Astrocyte (in vitro differentiated cells and primary cell): ENCODE results near the gene GPATCH11. TPM values are rescaled to one million over a fixed set of nuclear protein-coding genes. Genes with fewer than 3 reads are reported as not detected.
A peak's percentile ranks its signal among the peaks of the same experiment; 100 is the strongest.

Experiments used
- DNase-seq: peaks from one replicate; pipeline ENCODE4 v3.0.0-alpha.2; 2010; ENCODE audit warnings: low read depth
- FAIRE-seq: peaks from 2 replicates; lab custom pipeline; 2011; peaks lifted over from hg19 to GRCh38; lab: Jason Lieb, UNC
- H2AFZ ChIP-seq: 2 replicates; pipeline ENCODE4 v1.6.0; 2012; ENCODE audit warnings: low read depth, low read length, inconsistent platforms
- H3K27ac ChIP-seq: 2 replicates; pipeline ENCODE4 v1.5.1; 2011; ENCODE audit warnings: low read depth, low read length, inconsistent platforms
- H3K27me3 ChIP-seq: 2 replicates; pipeline ENCODE4 v1.6.0; 2011; ENCODE audit warnings: low read length, inconsistent platforms; ENCODE audit not compliant: insufficient read depth
- H3K36me3 ChIP-seq: 2 replicates; pipeline ENCODE4 v1.5.1; 2011; ENCODE audit warnings: low read length, inconsistent platforms; ENCODE audit not compliant: insufficient read depth
- H3K4me1 ChIP-seq: 2 replicates; pipeline ENCODE4 v1.5.1; 2011; ENCODE audit warnings: low read length, inconsistent platforms; ENCODE audit not compliant: insufficient read depth
- H3K4me2 ChIP-seq: 2 replicates; pipeline ENCODE4 v1.6.0; 2012; ENCODE audit warnings: low read length, inconsistent platforms
- H3K4me3 ChIP-seq: 2 replicates; pipeline ENCODE4 v1.5.1; 2011; ENCODE audit warnings: low read depth, mild to moderate bottlenecking, low read length, inconsistent platforms; ENCODE audit not compliant: insufficient read depth
- H3K79me2 ChIP-seq: 2 replicates; pipeline ENCODE4 v1.6.0; 2012; ENCODE audit warnings: mild to moderate bottlenecking, low read length, inconsistent platforms; ENCODE audit not compliant: insufficient read depth
- H3K9ac ChIP-seq: 2 replicates; pipeline ENCODE4 v1.6.0; 2012; ENCODE audit warnings: mild to moderate bottlenecking, low read length, inconsistent platforms
- H3K9me3 ChIP-seq: 2 replicates; pipeline ENCODE4 v1.5.1; 2012; ENCODE audit warnings: low read depth, mild to moderate bottlenecking, low read length, inconsistent platforms; ENCODE audit not compliant: insufficient read depth
- H4K20me1 ChIP-seq: 2 replicates; pipeline ENCODE4 v1.6.0; 2012; ENCODE audit warnings: low read length, inconsistent platforms; ENCODE audit not compliant: insufficient read depth
- H3K27ac Mint-ChIP-seq: one replicate; pipeline ENCODE4 v1.8.0; 2021; ENCODE audit warnings: mild to moderate bottlenecking, mixed read lengths; ENCODE audit not compliant: unreplicated experiment
- H3K27me3 Mint-ChIP-seq: one replicate; pipeline ENCODE4 v1.8.0; 2021; ENCODE audit warnings: low read depth, mixed read lengths; ENCODE audit not compliant: unreplicated experiment
- H3K36me3 Mint-ChIP-seq: one replicate; pipeline ENCODE4 v1.8.0; 2021; ENCODE audit warnings: low read depth, mixed read lengths; ENCODE audit not compliant: unreplicated experiment
- H3K4me1 Mint-ChIP-seq: one replicate; pipeline ENCODE4 v1.8.0; 2021; ENCODE audit warnings: low read depth, mixed read lengths; ENCODE audit not compliant: unreplicated experiment
- H3K4me3 Mint-ChIP-seq: one replicate; pipeline ENCODE4 v1.8.0; 2021; ENCODE audit warnings: mild to moderate bottlenecking, moderate library complexity, mixed read lengths; ENCODE audit not compliant: unreplicated experiment
- H3K9me3 Mint-ChIP-seq: one replicate; pipeline ENCODE4 v1.8.0; 2021; ENCODE audit warnings: mild to moderate bottlenecking, mixed read lengths; ENCODE audit not compliant: unreplicated experiment
- CTCF ChIP-seq: IDR thresholded peaks from 2 replicates; pipeline ENCODE4 v1.5.1; 2011; ENCODE audit warnings: low read depth, mild to moderate bottlenecking, inconsistent platforms, low read length, moderate library complexity; ENCODE audit not compliant: insufficient read depth
- EZH2 ChIP-seq: IDR thresholded peaks from 2 replicates; pipeline ENCODE4 v1.6.1; 2012; ENCODE audit warnings: mild to moderate bottlenecking, low read length, inconsistent platforms; ENCODE audit not compliant: insufficient read depth
- total RNA-seq: library from RNA; stranded (reverse); gene quantifications from 2 replicates; pipeline ENCODE4 v1.2.1, GENCODE V29; 2021

The GPATCH11 gene
- total RNA-seq, 1 donor from 2014 or later, result 5.7 TPM

GRCh38 chr2:37111958-37112357 lies 27.6 kb downstream of the GPATCH11 start:
- FAIRE-seq (no peak), DNase-seq (no peak)
- Histone ChIP-seq H3K9ac (no peak overlapping the region), H4K20me1 (no peaks in the 10 kb centered on the region), H2AFZ (no peak overlapping the region), H3K79me2 (no peaks in the 10 kb centered on the region), H3K27me3 (no peaks in the 10 kb centered on the region), H3K36me3 (peaks cover 25% of the 10 kb centered on the region), H3K4me1 (no peaks in the 10 kb centered on the region), H3K4me3 (no peak overlapping the region), H3K4me2 (no peak overlapping the region), H3K27ac (no peak overlapping the region), H3K9me3 (no peaks in the 10 kb centered on the region)
- Mint-ChIP-seq H3K9me3 (no peaks in the 10 kb centered on the region), H3K36me3 (peaks cover 31% of the 10 kb centered on the region), H3K4me3 (no peak overlapping the region), H3K27ac (no peak overlapping the region), H3K4me1 (peaks cover 17% of the 10 kb centered on the region), H3K27me3 (no peaks in the 10 kb centered on the region)
- no peak for TF ChIP-seq EZH2
- no peak for TF ChIP-seq CTCF

DNA sequence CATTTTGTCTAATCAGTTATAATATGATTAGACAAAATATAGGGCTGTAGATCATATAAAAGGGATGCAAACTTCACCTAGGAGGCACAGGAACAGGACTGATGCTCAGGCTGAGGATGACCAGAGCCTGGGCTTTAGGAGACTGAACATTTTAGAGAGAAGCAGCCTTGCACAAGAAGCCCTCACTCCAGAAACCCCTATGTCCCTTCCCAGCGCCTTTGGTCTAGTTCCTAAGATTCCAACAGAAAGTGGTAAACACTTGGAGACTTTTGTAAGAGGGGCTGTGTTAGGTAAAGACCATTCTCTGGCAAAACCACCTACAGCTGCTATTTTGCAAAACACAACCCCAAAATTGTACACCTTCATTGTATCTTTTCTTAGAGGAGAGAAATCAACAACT lies 33.2 kb downstream of the GPATCH11 start:
- Histone ChIP-seq H4K20me1 (no peaks in the 10 kb centered on the region), H3K27me3 (no peaks in the 10 kb centered on the region), H3K79me2 (no peaks in the 10 kb centered on the region), H3K4me3 (no peak overlapping the region), H3K27ac (no peak overlapping the region), H3K4me1 (no peaks in the 10 kb centered on the region), H3K9ac (no peak overlapping the region), H2AFZ (no peak overlapping the region), H3K4me2 (no peak overlapping the region), H3K9me3 (no peaks in the 10 kb centered on the region), H3K36me3 (peaks cover 13% of the 10 kb centered on the region)
- H3K27ac Mint-ChIP-seq, result no peak overlapping the region
- no peaks in the 10 kb centered on the region for H3K9me3 Mint-ChIP-seq
- H3K36me3 Mint-ChIP-seq, result peaks cover 19% of the 10 kb centered on the region
- H3K4me1 Mint-ChIP-seq, result peaks cover 9% of the 10 kb centered on the region
- DNase-seq (no peak), FAIRE-seq (no peak)
- no peaks in the 10 kb centered on the region for H3K27me3 Mint-ChIP-seq
- H3K4me3 Mint-ChIP-seq, result no peak overlapping the region
- no peak for TF ChIP-seq CTCF
- TF ChIP-seq EZH2, result no peak

GRCh38 chr2:37119157-37119556 lies 34.8 kb downstream of the GPATCH11 start:
- TF ChIP-seq CTCF (no peak), EZH2 (no peak)
- H3K9me3 ChIP-seq, result no peaks in the 10 kb centered on the region
- Mint-ChIP-seq H3K27ac (peak overlapping the region; percentile 41), H3K4me3 (no peak overlapping the region), H3K4me1 (peaks cover 9% of the 10 kb centered on the region), H3K9me3 (no peaks in the 10 kb centered on the region), H3K27me3 (no peaks in the 10 kb centered on the region), H3K36me3 (peaks cover 20% of the 10 kb centered on the region)
- DNase-seq, result no peak
- no peaks in the 10 kb centered on the region for H3K4me1 ChIP-seq
- H3K79me2 ChIP-seq, result no peaks in the 10 kb centered on the region
- H3K36me3 ChIP-seq, result peaks cover 13% of the 10 kb centered on the region
- H3K9ac ChIP-seq, result no peak overlapping the region
- no peak overlapping the region for H3K4me3 ChIP-seq
- FAIRE-seq, result no peak
- H4K20me1 ChIP-seq, result no peaks in the 10 kb centered on the region
- no peaks in the 10 kb centered on the region for H3K27me3 ChIP-seq
- no peak overlapping the region for H3K27ac ChIP-seq
- H2AFZ ChIP-seq, result no peak overlapping the region
- H3K4me2 ChIP-seq, result no peak overlapping the region
